GM19452 (cell line): ENCODE results near the gene TBX5.

ENCODE experiments used
- ATAC-seq: cut with Tn5 transposase; IDR thresholded peaks from one replicate; pipeline ENCODE4 v1.9.1; 2021; ENCODE audit not compliant: unreplicated experiment

The TBX5 gene

DNA sequence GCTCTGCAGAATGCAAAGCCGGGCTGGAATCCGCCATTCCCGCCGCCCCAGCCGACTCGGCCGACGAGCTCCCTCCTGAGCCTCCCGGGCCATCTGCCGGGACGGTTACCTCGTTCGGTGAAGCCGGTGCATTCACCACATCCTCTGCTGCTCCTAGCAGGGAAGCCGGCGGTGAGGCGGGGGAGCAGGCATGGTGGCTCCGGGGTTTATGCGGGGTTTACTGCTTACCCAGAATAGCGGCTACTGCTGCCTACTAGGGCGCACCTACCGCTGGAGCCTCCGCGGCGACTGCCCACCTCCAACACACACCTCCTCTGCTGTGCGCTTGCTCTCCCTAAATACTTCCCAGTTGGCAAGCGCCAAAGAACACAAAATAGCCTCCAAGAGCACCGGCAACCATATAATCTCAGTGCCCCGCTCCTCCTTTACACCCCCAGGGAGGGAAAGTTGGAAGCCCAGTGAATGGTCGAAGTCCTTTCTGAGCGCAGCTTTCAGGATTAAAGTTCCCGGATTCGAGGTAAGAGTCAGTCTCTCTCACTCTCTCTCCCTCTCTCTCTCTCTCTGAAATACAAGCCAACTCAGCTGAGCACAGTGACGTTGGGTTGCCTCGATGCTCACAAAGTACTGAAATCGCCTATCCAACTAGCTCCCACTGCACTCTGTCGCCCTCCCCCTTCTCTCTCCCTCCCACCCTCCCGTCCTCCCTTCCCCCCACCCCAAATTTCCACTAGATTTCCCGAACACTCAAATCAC, at the start of gene TBX5:
TBX5 (minus strand) TSS at position 626 of the 753 bp plus-strand sequence. CDS start 2,246 bp downstream, outside the sequence.
- ATAC-seq = no peak

- ATAC-seq = no peak
Measured at GRCh38 chr12:114451657-114452056, 45.7 kb upstream of the TBX5 start.

DNA sequence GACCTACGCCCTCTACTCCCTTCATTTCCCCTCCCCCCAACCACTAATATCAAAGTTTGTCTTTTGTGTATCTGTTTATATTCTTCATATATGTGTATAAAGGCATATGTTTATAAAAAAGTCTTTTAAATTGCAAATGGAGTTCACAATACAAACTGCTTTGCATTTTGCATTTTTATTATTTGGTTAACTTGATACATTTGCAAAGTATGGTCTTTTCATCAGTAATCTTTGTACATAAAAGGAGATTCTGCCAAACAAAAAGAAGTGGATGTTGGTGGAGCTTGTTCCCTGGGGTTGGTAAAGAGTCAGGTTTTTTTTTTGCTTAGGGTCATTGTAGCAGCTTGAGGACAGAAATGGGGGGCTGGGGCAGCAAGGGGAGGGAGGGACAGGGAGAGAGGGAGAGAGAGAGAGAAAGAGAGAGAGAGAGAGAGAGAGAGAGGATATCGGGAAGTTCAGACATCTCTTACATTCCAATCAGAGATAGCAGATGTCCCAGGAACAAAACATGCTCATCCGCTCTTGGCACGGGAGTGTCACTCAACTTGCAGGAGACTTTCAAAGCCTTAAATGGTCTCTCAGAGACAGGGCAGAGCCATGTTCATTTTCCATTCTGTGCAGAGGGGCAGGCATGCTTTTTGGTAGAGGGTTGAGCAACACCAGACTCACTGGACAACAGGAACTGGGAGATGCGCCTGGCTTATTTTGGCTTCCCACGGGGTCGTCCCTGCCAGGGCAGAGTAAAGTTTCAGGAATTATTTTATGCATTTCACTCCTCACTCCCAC, 44.8 kb upstream of the TBX5 start:
- ATAC-seq = no peak

DNA sequence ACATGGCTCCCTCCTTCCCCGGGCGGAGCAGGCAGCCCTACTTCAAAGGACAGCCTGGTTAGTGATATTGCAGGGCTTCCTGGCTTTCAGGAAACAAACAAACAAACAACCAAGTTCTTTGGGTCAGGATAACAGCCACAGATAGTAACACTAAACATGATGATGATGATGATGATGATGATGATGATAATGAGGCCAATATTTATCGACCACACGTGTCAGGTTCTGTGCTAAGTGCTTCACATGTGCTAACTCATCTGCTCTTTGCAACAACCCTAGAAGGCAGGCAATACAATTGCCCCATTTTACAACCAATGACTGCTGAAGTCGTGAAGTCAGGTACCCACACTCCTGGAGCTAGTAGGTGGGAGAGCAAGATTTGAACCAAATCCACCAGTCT, 44.1 kb upstream of the TBX5 start:
- no peak for ATAC-seq

GRCh38 chr12:114448618-114448933, 42.6 kb upstream of the TBX5 start:
- no peak for ATAC-seq

- no peak for ATAC-seq
Measured at GRCh38 chr12:114447799-114448617, 42.1 kb upstream of the TBX5 start.

- no peak for ATAC-seq
Measured at GRCh38 chr12:114447274-114447716, 41.4 kb upstream of the TBX5 start.

DNA sequence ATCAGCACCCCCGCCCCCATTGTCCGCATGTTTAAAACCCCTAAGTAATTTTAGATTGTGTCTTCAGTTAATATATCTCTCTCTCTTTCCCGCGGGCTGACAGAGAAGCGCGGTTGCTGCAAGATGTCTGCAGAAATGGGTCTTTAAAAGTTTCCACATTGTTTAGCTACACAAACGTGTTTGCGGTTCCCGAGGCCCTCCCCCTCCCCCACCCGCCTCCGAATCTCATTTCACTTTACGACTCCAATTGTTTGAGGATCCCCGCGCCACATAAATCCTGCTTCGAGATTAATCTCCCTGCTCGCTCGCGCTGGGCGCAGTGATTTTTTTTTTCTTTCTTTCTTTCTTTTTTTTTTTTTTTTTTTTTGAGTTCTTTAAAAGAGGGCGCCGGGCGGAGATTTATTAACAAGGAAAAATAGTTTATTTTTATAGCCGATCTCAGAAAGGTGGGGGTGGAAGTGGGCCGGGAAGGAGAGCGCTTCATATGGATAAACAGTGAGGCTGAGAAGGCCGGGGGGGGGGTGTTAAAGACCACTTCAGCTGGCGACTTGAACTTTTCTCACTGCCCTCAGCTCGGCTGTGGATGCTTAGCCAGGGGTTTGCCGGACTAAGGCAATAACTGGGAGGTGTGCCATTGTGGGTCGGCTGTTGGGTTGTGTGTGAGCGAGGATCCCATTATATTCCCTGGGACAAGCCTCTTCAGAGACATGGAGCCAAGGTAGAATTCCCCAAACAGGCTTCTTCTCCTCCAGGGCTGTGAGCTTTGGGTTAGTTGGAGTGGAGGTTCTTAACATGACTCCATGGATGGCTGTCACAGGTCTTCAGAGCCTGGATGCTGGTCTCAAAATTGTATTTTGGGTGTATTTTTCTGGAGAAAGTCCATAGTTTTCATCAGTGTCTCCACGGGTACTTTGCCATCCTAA, 39.7 kb upstream of the TBX5 start:
- no peak for ATAC-seq

DNA sequence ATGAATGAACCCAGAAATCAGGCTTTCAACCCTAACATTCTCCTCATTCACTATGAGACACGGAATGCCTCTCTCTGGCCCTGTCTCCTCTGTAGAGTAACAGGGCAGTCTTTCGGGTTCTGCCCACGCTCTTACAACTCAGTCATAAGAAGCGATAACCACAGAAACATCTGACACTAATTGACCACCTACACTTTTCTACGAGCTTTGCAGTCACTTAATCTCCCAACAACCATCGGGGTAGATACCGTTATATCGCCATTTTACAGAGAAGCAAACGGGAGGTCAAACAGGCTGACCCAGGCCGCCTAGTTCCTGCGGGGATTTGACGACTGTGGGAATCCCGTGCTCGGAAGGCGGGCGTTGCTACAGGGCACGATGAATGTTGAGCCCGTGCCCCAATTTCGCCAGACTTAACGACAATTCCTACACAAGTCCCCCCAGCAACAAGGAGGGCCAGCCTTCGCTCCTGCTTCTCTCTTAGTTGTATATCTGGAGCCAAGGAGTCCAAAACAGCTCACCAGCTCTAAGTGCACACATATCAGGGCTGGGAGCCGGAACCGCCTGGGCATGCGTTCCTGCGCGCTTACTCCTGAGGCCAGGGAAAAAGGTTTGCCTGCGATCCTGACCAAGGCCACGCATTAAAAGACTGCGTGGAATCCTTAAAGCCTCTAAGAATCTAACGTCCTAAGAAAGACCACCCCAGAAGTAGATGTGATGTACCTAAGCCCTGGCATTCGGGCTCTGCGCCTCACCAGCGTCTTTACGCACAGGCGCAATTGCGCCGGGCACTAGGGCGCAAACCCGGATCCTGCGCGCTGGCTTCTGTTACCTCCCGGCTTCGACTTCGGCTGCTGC, 38.7 kb upstream of the TBX5 start:
- no peak for ATAC-seq

DNA sequence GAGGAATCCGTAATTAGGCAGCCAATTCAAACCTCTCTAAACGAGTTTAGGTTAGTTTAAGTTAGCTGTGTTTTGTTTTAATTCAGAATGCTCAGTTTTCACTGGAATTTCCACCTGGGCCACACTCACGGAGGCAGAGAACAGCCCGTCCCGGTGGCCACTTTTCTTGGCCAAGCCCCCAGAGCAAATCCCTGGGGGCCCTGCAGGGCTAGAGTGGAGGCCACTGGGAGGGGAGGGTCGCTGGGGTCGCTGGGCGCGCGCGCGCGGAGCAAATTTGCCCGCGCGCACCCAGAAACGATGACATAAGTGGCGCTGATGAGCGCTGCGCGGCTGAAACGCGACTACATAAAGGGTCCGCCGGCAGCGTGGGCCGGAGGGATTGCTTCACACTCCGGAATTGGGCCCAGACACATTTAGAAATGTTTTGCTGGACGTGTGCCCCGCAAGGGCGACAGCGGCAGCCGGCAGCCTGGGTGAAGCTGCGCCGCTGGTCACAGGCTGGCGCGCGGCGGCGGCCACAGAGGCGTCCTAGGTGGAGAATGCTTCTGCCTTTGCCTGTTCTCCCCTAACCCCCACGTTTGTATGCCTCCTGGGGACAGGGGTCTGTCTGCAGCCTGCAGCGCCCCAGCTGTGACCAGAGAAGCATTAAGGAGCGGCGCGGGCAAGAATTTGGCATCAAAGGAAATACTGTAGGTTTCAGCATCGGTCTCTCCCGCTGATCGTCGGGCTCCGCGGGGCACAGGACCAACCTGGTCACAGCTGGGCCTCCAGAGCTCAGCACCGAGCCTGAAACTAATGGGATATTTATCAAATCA, 37.9 kb upstream of the TBX5 start:
- ATAC-seq = no peak

DNA sequence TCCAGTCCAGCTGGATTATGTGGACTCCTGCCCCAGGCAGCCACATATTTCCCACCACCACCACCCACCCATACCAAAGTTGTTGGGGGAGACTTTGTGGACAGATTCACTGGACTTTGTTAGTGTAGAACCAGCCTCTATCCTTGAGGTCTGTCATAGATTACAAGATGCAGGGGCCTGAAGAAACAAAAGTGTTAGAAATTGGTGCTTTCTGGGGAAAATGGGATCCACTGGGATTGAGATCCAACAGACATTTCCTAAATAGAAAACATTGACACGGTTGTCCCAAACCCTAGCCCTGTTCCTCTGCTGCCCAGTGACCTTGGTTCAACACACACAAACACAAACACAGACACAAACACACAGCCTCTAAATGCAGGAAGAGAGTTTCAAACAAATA, 36.6 kb upstream of the TBX5 start:
- no peak for ATAC-seq

- ATAC-seq = no peak
Measured at GRCh38 chr12:114441545-114441944, 35.6 kb upstream of the TBX5 start.

GRCh38 chr12:114441039-114441383, 35.1 kb upstream of the TBX5 start:
- no peak for ATAC-seq

- no peak for ATAC-seq
Measured at GRCh38 chr12:114440270-114441038, 34.5 kb upstream of the TBX5 start.

DNA sequence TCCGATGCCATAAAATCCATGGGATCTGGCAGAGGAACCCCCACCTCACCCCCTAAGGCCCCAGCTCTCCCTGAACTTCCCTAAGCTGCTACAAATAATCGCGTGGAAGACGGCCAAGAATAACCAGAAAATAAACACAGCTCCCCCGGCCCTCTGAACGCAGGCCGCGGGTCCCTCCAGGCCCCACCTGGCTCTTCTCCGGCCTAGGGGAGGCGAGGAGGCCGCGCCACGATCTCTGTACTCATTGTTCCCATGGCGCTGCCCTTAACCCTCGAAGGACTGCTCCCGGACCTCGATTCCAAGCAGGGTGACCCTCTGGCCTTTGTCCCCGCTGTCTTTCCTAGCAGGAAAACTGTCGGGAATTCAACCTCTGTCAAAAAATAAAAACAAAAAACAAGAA, 33.9 kb upstream of the TBX5 start:
- ATAC-seq = no peak

GRCh38 chr12:114439261-114439683, 33.3 kb upstream of the TBX5 start:
- no peak for ATAC-seq

DNA sequence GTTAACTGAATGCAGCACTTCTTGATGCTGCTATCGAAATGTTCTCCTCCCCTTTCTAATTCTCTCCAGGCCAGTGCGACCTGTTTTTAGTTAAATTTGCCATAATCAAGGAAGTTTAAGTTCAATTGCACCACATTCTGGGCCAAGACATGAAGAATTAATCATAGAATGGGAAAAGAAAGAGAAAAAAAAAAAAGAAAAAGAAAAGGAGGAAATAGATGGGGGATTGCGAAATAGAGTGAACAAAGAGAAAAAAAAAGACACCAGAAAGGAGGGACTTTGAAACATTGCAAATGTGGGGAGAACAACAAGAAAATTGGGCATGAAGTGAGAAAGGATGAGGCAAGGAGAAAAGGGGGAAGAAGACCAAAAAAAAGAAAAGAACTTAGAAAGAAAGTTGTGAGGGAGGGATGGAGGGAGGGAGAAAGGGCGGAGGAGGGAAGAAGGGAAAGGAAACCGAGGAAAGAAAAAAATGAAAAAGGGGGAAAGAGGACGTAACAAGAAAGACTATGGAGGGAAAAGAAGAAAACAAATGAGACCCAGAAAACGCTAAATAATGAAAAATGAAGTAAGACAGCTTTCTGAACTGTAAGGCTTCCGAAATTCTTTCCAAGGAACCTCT, 32.8 kb upstream of the TBX5 start:
- no peak for ATAC-seq

GRCh38 chr12:114434341-114434740, 28.4 kb upstream of the TBX5 start:
- no peak for ATAC-seq
